ENCODE measurements around the gene DOCK2. TPM values are rescaled to one million over a fixed set of nuclear protein-coding genes. Genes with fewer than 3 reads are reported as not detected.

DOCK2 gene
- under 0.01 and 0.07 TPM in 2 replicates for total RNA-seq

DNA sequence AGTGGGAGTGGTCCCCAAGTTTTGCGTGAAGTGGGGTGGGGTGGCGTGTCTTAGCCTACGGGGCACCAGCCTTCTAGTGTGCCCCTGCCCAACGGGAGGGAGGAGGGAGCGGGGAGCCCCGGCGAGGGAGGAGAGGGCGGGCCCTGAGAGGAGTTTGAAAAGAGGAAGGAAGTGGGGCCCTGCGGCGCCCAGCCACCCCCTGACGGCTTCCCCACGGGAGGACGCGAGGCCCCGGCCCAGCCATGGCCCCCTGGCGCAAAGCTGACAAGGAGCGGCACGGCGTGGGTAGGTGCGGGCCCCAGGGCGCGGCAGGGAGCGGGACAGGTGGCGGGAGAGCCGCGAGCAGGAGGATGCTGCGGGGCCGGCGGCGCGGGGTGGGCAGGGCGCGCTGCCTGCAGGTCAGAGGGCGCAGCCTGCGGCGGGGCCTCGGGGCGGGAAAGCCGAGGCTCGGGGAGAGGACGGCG, at the start of gene DOCK2:
Gene DOCK2, plus strand, starts transcription at position 191 of the 464 bp plus-strand sequence. Its CDS starts 52 bp downstream, at position 243.

DNA sequence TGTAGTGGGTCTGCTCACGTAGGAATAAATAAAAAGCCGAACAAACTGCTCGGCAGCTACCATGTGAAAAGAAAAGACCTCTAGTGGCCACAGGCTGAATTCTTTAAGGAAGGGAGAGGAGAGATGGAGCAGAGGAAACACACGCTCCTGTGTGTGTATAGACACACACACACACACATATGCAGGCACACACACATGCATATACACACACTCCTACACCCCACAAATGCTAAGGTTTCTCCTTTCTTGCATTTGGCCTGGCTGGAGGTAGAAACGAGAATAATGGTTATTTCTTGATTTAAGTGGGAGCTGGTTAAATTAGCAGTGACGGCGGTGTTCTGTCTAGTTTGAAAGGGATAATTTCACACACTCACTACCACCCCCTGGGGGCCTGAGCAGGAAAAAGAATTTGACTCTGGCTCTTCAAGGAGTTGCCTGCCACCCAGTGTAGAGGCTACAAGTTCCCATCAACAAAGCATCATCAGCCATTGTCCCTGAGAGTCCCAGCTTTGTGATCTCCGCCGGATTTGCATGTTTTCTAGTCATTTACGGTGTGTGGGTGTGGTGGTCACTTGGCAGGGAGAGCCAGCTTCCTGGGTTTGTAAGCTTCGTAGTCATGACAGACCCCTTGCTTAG, 343.5 kb downstream of the DOCK2 start, which contains the start of gene INSYN2B:
Gene INSYN2B, minus strand, starts transcription at position 78 of the 636 bp plus-strand sequence. CDS start 96,597 bp downstream, outside the sequence.

GRCh38 chr5:170105642-170106611, 468.9 kb downstream of the DOCK2 start, which contains the start of gene FOXI1:
TSS of gene FOXI1 (plus strand) at chr5:170105897. CDS start at chr5:170105958, 61 bp downstream.

Small RNAs within 50 kb of the gene (small RNA-seq; reads per million reads assigned to genes)
- gene MIR378E, result not detected

Other genes with a start within 250 kb of the DOCK2 start
- gene SPDL1, start 53.5 kb upstream of the DOCK2 start, total RNA-seq, result 60.5 and 80.1 TPM in 2 replicates

Data from thoracic aorta endothelial cell (primary cell).